Ovary (tissue), 9 donors: ENCODE results near the gene GPR183. TPM values are rescaled to one million over a fixed set of nuclear protein-coding genes. Genes with fewer than 3 reads are reported as not detected.

ENCODE experiments used
- DNase-seq, 5 donors: peaks; one replicate each; pipeline ENCODE4 v3.0.0-alpha.2; 2019 to 2020
- H3K27ac ChIP-seq, 2 donors: fragments of 200-600 bp; one replicate each; pipeline versions ENCODE4 v1.5.1 to v1.8.0; 2019 to 2022
- H3K27me3 ChIP-seq: fragments of 200-600 bp; one replicate; pipeline ENCODE4 v1.8.0; 2022
- H3K36me3 ChIP-seq: fragments of 200-600 bp; sonication (generic); one replicate; pipeline ENCODE4 v1.5.1; 2019
- H3K4me1 ChIP-seq: one replicate; pipeline ENCODE4 v1.8.1; 2013; ENCODE audit warnings: mild to moderate bottlenecking, moderate library complexity; ENCODE audit not compliant: insufficient read depth
- H3K4me3 ChIP-seq: fragments of 200-600 bp; sonication (generic); one replicate; pipeline ENCODE4 v1.5.1; 2017
- H3K9me3 ChIP-seq, 2 donors: fragments of 200-600 bp in 1 of 2; sonication (generic) in 1 of 2; one replicate each; pipeline versions ENCODE4 v1.5.1 to v1.8.1; 2013 to 2019; ENCODE audit warnings: mild to moderate bottlenecking in 1 of 2, moderate library complexity in 1 of 2
- CTCF ChIP-seq, 3 donors: fragments of 450-650 bp in 2 of 3; fragments of 200-600 bp in 1 of 3; IDR thresholded peaks; one replicate each; pipeline versions ENCODE4 v1.5.1 to v1.8.0; 2016 to 2022; ENCODE audit warnings: antibody characterized with exemption in 3 of 3, mild to moderate bottlenecking in 1 of 3
- EP300 ChIP-seq: sonication (generic); formaldehyde crosslinking; IDR thresholded peaks from one replicate; pipeline ENCODE4 v1.6.1; 2017; ENCODE audit warnings: antibody characterized with exemption
- POLR2A ChIP-seq: fragments of 450-650 bp; IDR thresholded peaks from one replicate; pipeline ENCODE4 v1.6.1; 2017; ENCODE audit warnings: antibody characterized with exemption, mild to moderate bottlenecking, moderate library complexity
- WGBS, 3 donors: extraction: QIAGEN DNeasy Blood & Tissue Kit in 1 of 3; methylation state at CpG; one replicate each; pipeline versions ENCODE4 v1.1.5 to v1.1.7; 2013 to 2017; 5-methylcytosine and 5-hydroxymethylcytosine counted together
- intact Hi-C, 4 donors: fragments of 100-400 bp; cut with DNase I; formaldehyde crosslinking; loops; one replicate each; pipeline versions ENCODE4 v1.11.0 to v1.15.1; 2022 to 2023
- polyA plus RNA-seq, 2 donors: library from polyadenylated mRNA; stranded (reverse); fragments of 200-250 nt in 1 of 2; fragments of 350-450 nt in 1 of 2; fragmentation: Illumina TruSeq in 1 of 2; extraction: RNeasy Lipid Tissue Mini Kit (QIAGEN cat#74804) in 1 of 2; gene quantifications; one replicate each; pipeline ENCODE4 v1.2.3, GENCODE V29; 2013 to 2014
- total RNA-seq, 7 donors: library from RNA; depleted of rRNA in 2 of 7; stranded (reverse); fragments of >200 nt in 2 of 7; fragmentation: NEBNext Ultra II Directional in 3 of 7; extraction: Animal tissue kit (Norgen Biotek cat#: 25700) in 3 of 7; gene quantifications; one replicate each; pipeline versions ENCODE4 v1.1.0 to v1.2.4, GENCODE V29; 2016 to 2023
- donor health status: DM: no; HTN: no; CAD: no; lungs with moderate emphysema.
- donor health status: DM: no; HTN: no; CAD: no.
- donor health status: Bipolar disorder and iron deficiency.
- donor health status: DM: yes; HTN: yes; CAD: no.
- donor health status: DM: no; HTN: no; CAD: no.
- donor health status: DM: yes; HTN: yes; CAD: no.

The GPR183 gene
- total and polyA plus RNA-seq, 9 donors = 2.4 to 14.6 (median 5.5) TPM

GRCh38 chr13:99323488-99323887 is 16.3 kb upstream of the GPR183 start:
- no peaks in the 10 kb centered on the region for H3K27me3 ChIP-seq
- DNase-seq = no peak
- H3K27ac ChIP-seq = no peak overlapping the region
- H3K9me3 ChIP-seq = no peaks in the 10 kb centered on the region
- H3K4me1 ChIP-seq = peaks cover 4% of the 10 kb centered on the region
- intact Hi-C loops = no loop called here
- 66 to 93% (median 78%) methylated on average over 3 of the region's 3 CpGs for WGBS, 3 donors
- no peaks in the 10 kb centered on the region for H3K36me3 ChIP-seq
- TF ChIP-seq POLR2A = no peak
- TF ChIP-seq CTCF (IDR thresholded peaks at IDR 0.05) = no peak
- no peak for TF ChIP-seq EP300
- no peak overlapping the region for H3K4me3 ChIP-seq

- WGBS, 3 donors = 61 to 75% (median 68%) methylated on average over 10 of the region's 10 CpGs
- no peak for DNase-seq
- intact Hi-C loops = no loop called here
- H3K4me3 ChIP-seq = no peak overlapping the region
- H3K9me3 ChIP-seq = no peaks in the 10 kb centered on the region
- H3K36me3 ChIP-seq = no peaks in the 10 kb centered on the region
- H3K27me3 ChIP-seq = no peaks in the 10 kb centered on the region
- TF ChIP-seq EP300 = no peak
- TF ChIP-seq CTCF (IDR thresholded peaks at IDR 0.05) = no peak
- no peak for TF ChIP-seq POLR2A
- H3K27ac ChIP-seq = no peak overlapping the region
- H3K4me1 ChIP-seq = peaks cover 4% of the 10 kb centered on the region
Observed at GRCh38 chr13:99322297-99323103, 15.3 kb upstream of the GPR183 start.

- DNase-seq = no peak
- intact Hi-C loops = no loop called here
- Histone ChIP-seq H3K9me3 (no peaks in the 10 kb centered on the region), H3K27me3 (no peaks in the 10 kb centered on the region), H3K4me1 (peaks cover 6% of the 10 kb centered on the region), H3K4me3 (no peak overlapping the region), H3K36me3 (no peaks in the 10 kb centered on the region), H3K27ac (no peak overlapping the region)
- TF ChIP-seq EP300 (no peak), POLR2A (no peak), CTCF (IDR thresholded peaks at IDR 0.05) (no peak)
Observed at GRCh38 chr13:99321709-99322108, 14.5 kb upstream of the GPR183 start.

GRCh38 chr13:99320693-99321481 is 13.7 kb upstream of the GPR183 start:
- Histone ChIP-seq H3K27me3 (no peaks in the 10 kb centered on the region), H3K4me3 (no peak overlapping the region), H3K27ac (no peak overlapping the region), H3K9me3 (no peaks in the 10 kb centered on the region), H3K4me1 (peaks cover 7% of the 10 kb centered on the region), H3K36me3 (no peaks in the 10 kb centered on the region)
- intact Hi-C loops = no loop called here
- TF ChIP-seq CTCF (IDR thresholded peaks at IDR 0.05) (no peak), EP300 (no peak), POLR2A (no peak)
- no peak for DNase-seq
- WGBS, 3 donors = 41 to 49% (median 47%) methylated on average over 5 of the region's 5 CpGs
